ENCODE measurements around the gene ARHGAP10.

ARHGAP10 gene

GRCh38 chr4:148053298-148054003 is 321.6 kb downstream of the ARHGAP10 start:
- FAIRE-seq = peak; percentile 5

DNA sequence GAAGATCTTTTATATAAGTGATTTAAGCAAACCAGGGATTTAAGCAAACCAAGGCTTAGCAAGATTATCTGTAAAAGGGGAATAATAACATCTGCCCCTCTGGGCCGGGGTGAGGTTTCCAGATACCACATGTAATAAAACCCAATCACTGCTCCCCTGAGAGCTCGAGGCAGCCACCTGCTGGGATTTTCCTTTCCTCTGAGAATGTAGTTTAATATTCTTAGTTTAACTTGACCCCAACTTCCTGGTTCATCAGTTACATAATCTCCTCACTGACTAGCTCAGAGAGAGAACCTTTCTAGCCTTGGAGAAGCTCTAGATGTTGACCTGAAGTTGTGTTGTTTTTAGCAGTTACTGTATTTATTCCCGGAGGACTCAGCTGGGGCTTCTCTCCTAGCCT is 322.4 kb downstream of the ARHGAP10 start:
- FAIRE-seq = no peak
- DNase-seq (ENCODE audit: insufficient read length, low spot score) = no peak
- TF ChIP-seq POLR2AphosphoS5 (IDR thresholded peaks at IDR 0.05; ENCODE audit: low read depth, low read length) (no peak), SPI1 (IDR thresholded peaks at IDR 0.05; ENCODE audit: low read depth, low read length) (no peak), POLR2A (IDR thresholded peaks at IDR 0.05; ENCODE audit: low read depth, low read length) (no peak), POU2F2 (IDR thresholded peaks at IDR 0.05; ENCODE audit: low read depth, low read length) (no peak), TAF1 (IDR thresholded peaks at IDR 0.05; ENCODE audit: low read depth, low read length) (no peak), PAX5 (IDR thresholded peaks at IDR 0.05; ENCODE audit: insufficient read depth, low read length, severe bottlenecking) (no peak)

More at GRCh38 chr4:148053298-148054003, 321.6 kb downstream of the ARHGAP10 start:
- no peak for TF ChIP-seq POLR2AphosphoS5 (IDR thresholded peaks at IDR 0.05; ENCODE audit: low read depth, low read length)
- TF ChIP-seq SPI1 (IDR thresholded peaks at IDR 0.05; ENCODE audit: low read depth, low read length) = no peak
- TF ChIP-seq TAF1 (IDR thresholded peaks at IDR 0.05; ENCODE audit: low read depth, low read length) = no peak
- no peak for TF ChIP-seq PAX5 (IDR thresholded peaks at IDR 0.05; ENCODE audit: insufficient read depth, low read length, severe bottlenecking)
- no peak for TF ChIP-seq POU2F2 (IDR thresholded peaks at IDR 0.05; ENCODE audit: low read depth, low read length)
- no peak for TF ChIP-seq POLR2A (IDR thresholded peaks at IDR 0.05; ENCODE audit: low read depth, low read length)
- DNase-seq (ENCODE audit: insufficient read length, low spot score) = no peak

- FAIRE-seq = no peak
- TF ChIP-seq POLR2A (IDR thresholded peaks at IDR 0.05; ENCODE audit: low read depth, low read length) (no peak), POU2F2 (IDR thresholded peaks at IDR 0.05; ENCODE audit: low read depth, low read length) (no peak), TAF1 (IDR thresholded peaks at IDR 0.05; ENCODE audit: low read depth, low read length) (no peak), SPI1 (IDR thresholded peaks at IDR 0.05; ENCODE audit: low read depth, low read length) (no peak)
- DNase-seq (ENCODE audit: insufficient read length, low spot score) = no peak
These were observed 324.0 kb downstream of the ARHGAP10 start for GRCh38 chr4:148055844-148056243.

DNA sequence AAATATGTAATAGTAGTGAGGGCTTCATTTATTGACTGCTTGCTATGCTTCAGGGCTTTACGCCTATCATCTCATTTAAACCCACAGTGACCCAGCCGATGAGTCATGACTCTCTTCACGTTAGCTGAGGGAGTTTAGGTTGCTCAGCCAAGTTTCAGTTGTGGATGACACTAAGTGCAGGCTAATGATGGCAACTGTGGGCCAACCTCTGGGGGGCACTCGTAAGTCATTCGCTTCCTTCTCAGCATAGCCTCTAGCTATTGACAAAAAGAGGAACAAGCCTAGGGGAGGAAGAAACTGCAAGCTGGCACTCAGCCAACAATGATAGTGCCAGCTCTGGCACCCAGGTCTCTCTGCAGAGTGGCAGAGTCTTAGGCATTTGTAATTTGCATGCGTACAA is 325.0 kb downstream of the ARHGAP10 start:
- peak; percentile 85 for TF ChIP-seq SPI1 (IDR thresholded peaks at IDR 0.05; ENCODE audit: low read depth, low read length)
- no peak for TF ChIP-seq POLR2AphosphoS5 (IDR thresholded peaks at IDR 0.05; ENCODE audit: low read depth, low read length)
- FAIRE-seq (peak; percentile 97), DNase-seq (ENCODE audit: insufficient read length, low spot score) (peak; percentile 21)

- no peak for TF ChIP-seq TAF1 (IDR thresholded peaks at IDR 0.05; ENCODE audit: low read depth, low read length)
- TF ChIP-seq SPI1 (IDR thresholded peaks at IDR 0.05; ENCODE audit: low read depth, low read length) = peak; percentile 24
- no peak for TF ChIP-seq PAX5 (IDR thresholded peaks at IDR 0.05; ENCODE audit: insufficient read depth, low read length, severe bottlenecking)
- FAIRE-seq = no peak
- DNase-seq (ENCODE audit: insufficient read length, low spot score) = no peak
These were observed 325.6 kb downstream of the ARHGAP10 start for GRCh38 chr4:148057516-148057915.

DNA sequence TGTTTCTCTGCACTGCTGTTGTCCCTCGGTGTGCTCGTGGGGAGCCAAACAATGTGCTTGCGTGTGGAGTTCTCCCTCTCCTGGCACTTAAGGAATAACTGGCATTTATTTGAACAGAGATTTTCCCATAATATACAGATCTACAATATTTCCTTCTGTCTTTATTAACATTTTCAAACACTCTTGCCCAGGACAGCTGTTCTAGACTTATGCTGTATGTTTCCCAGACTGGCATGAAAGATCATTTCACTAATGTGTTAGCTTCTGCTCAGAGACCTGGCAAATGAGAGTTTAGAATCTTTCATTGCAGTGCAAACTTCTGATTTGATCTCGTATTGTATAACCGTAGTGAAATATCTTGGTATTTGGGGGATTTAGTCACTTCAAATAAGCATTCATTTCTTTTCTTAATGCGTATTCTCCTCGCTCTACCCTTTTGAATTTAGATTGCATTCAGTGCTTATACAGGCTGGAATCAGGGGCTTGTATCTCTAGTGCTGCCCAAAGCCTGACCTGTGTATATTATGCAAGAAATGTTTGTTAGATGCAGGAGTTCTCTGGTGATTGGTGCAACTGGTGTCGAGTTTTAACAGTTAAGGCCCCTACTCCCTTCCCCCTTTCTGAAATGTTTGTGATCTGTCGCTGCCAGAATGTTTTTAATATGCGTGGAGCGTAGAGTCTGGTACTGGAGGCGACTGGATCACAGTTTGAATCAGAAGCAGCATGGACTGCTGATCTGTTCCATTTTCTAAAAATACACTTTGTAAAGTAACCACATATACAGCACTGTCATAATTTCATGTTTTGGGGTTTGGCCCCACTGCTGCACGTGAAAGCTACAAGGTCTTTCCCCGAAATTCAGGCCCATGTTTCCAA is 326.3 kb downstream of the ARHGAP10 start:
- no peak for FAIRE-seq
- DNase-seq (ENCODE audit: insufficient read length, low spot score) = no peak
- TF ChIP-seq SPI1 (IDR thresholded peaks at IDR 0.05; ENCODE audit: low read depth, low read length) (no peak), POU2F2 (IDR thresholded peaks at IDR 0.05; ENCODE audit: low read depth, low read length) (no peak), POLR2A (IDR thresholded peaks at IDR 0.05; ENCODE audit: low read depth, low read length) (no peak), TAF1 (IDR thresholded peaks at IDR 0.05; ENCODE audit: low read depth, low read length) (no peak), PAX5 (IDR thresholded peaks at IDR 0.05; ENCODE audit: insufficient read depth, low read length, severe bottlenecking) (no peak), POLR2AphosphoS5 (IDR thresholded peaks at IDR 0.05; ENCODE audit: low read depth, low read length) (no peak)

DNA sequence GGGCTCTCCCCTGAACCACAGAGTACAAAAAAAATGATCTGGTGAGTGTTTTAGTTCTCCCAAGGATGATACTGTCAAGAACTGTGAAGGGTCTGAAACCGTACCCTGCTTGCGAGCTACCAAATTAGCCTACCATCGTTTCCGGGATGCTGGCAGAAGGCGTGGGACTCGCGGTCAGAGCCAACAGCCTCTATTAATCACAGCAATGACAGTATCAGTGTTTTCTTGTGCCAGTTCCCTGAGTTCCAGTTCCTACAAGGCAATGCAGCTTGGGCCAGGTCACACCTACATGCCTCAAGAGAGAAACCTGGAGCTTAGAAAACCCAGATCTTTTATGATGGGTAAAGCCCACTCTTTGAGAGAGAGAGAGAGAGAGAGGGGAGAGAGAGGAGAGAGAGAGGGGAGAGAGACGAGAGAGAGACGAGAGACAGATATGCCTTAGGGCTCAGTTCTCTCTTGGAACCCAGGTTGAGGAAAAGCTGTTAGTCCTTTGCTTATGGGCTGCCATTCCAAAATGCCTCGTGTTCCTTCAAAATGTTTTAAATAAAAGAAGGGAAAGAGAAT is 327.8 kb downstream of the ARHGAP10 start:
- FAIRE-seq (peak; percentile 83), DNase-seq (ENCODE audit: insufficient read length, low spot score) (no peak)
- no peak for TF ChIP-seq POLR2AphosphoS5 (IDR thresholded peaks at IDR 0.05; ENCODE audit: low read depth, low read length)
- no peak for TF ChIP-seq SPI1 (IDR thresholded peaks at IDR 0.05; ENCODE audit: low read depth, low read length)
- TF ChIP-seq POLR2A (IDR thresholded peaks at IDR 0.05; ENCODE audit: low read depth, low read length) = no peak
- TF ChIP-seq TAF1 (IDR thresholded peaks at IDR 0.05; ENCODE audit: low read depth, low read length) = no peak
- TF ChIP-seq POU2F2 (IDR thresholded peaks at IDR 0.05; ENCODE audit: low read depth, low read length) = no peak
- no peak for TF ChIP-seq PAX5 (IDR thresholded peaks at IDR 0.05; ENCODE audit: insufficient read depth, low read length, severe bottlenecking)

DNA sequence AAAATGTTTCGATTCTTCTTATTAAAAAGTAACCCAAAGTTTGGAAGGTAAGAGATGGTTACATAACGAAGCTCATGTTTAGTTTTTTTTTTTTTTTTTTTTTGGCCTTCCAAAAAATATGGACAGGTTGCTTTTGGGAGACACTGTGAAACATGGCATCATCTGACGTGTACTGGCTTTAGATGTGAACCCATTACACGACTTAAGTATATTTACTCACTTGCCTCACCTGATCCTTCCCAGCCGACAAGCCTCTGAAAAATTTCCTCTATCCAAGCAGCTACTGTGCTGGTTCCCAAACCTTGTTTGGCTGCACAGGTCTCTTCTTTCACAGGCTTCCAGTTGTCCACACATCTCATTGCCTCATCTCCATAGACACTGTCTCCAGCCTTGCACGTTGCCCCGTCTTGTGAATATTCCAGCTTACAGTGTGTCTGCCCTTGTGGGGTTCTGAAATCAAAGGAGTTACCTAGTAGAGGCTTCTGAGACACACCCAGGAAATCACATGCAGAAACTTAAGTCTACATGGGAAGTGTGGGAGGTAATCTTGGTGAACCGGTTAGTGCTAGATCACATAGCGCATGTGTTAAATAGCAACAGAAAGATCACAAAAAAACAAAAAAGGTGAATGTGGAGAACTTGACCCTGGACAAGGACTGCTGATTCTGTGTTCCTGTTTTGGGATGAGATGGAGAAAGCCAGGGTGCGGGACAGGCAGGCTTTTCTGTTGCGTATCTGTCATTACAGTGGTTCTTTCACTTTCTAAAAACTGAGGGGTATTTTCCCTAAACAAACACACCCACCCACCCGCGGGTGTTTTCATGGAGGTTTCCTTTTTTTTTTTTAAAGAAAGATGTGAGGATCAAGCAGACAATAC is 328.6 kb downstream of the ARHGAP10 start:
- peak; percentile 88 for FAIRE-seq
- no peak for DNase-seq (ENCODE audit: insufficient read length, low spot score)
- no peak for TF ChIP-seq POU2F2 (IDR thresholded peaks at IDR 0.05; ENCODE audit: low read depth, low read length)
- TF ChIP-seq PAX5 (IDR thresholded peaks at IDR 0.05; ENCODE audit: insufficient read depth, low read length, severe bottlenecking) = no peak
- TF ChIP-seq SPI1 (IDR thresholded peaks at IDR 0.05; ENCODE audit: low read depth, low read length) = no peak
- no peak for TF ChIP-seq POLR2A (IDR thresholded peaks at IDR 0.05; ENCODE audit: low read depth, low read length)
- no peak for TF ChIP-seq TAF1 (IDR thresholded peaks at IDR 0.05; ENCODE audit: low read depth, low read length)
- TF ChIP-seq POLR2AphosphoS5 (IDR thresholded peaks at IDR 0.05; ENCODE audit: low read depth, low read length) = no peak

GRCh38 chr4:148061141-148061481 is 329.2 kb downstream of the ARHGAP10 start:
- no peak for FAIRE-seq
- TF ChIP-seq SPI1 (IDR thresholded peaks at IDR 0.05; ENCODE audit: low read depth, low read length) = no peak
- no peak for TF ChIP-seq POLR2A (IDR thresholded peaks at IDR 0.05; ENCODE audit: low read depth, low read length)
- TF ChIP-seq POLR2AphosphoS5 (IDR thresholded peaks at IDR 0.05; ENCODE audit: low read depth, low read length) = no peak
- no peak for TF ChIP-seq TAF1 (IDR thresholded peaks at IDR 0.05; ENCODE audit: low read depth, low read length)
- TF ChIP-seq PAX5 (IDR thresholded peaks at IDR 0.05; ENCODE audit: insufficient read depth, low read length, severe bottlenecking) = no peak
- no peak for TF ChIP-seq POU2F2 (IDR thresholded peaks at IDR 0.05; ENCODE audit: low read depth, low read length)

More at GRCh38 chr4:148061141-148061481, 329.2 kb downstream of the ARHGAP10 start:
- no peak for DNase-seq (ENCODE audit: insufficient read length, low spot score)
